Gastroesophageal sphincter (tissue), 4 donors: ENCODE measurements around the gene ZAR1L. TPM values are rescaled to one million over a fixed set of nuclear protein-coding genes. Genes with fewer than 3 reads are reported as not detected.

ENCODE experiments used
- ATAC-seq: fragments of 150-250 bp; one replicate; pipeline ENCODE4 v1.9.1; 2016; ENCODE audit warnings: mild to moderate bottlenecking, moderate library complexity
- H3K27ac ChIP-seq, 4 donors: fragments of 200-600 bp; sonication (generic) in 3 of 4; 1 replicate in 3 of 4; 2 replicates in 1 of 4; pipeline ENCODE4 v1.5.1; 2016 to 2019
- H3K27me3 ChIP-seq: fragments of 200-600 bp; sonication (generic); one replicate; pipeline ENCODE4 v1.5.1; 2019
- H3K36me3 ChIP-seq, 2 donors: fragments of 200-600 bp; sonication (generic); one replicate each; pipeline ENCODE4 v1.5.1; 2019; ENCODE audit warnings: control low read depth in 1 of 2
- H3K4me1 ChIP-seq, 3 donors: fragments of 200-600 bp; sonication (generic); 1 replicate in 2 of 3; 2 replicates in 1 of 3; pipeline ENCODE4 v1.5.1; 2016 to 2019; ENCODE audit warnings: control low read depth in 2 of 3
- H3K4me3 ChIP-seq, 2 donors: fragments of 200-600 bp; sonication (generic); one replicate each; pipeline ENCODE4 v1.5.1; 2019; ENCODE audit warnings: mild to moderate bottlenecking in 1 of 2, moderate library complexity in 1 of 2
- H3K9me3 ChIP-seq, 3 donors: fragments of 200-600 bp; sonication (generic); one replicate each; pipeline ENCODE4 v1.5.1; 2017 to 2019; ENCODE audit warnings: control low read depth in 2 of 3
- CTCF ChIP-seq, 4 experiments: fragments of 200-600 bp in 2 of 4; fragments of 450-650 bp in 2 of 4; sonication (generic) in 1 of 4; IDR thresholded peaks; one replicate each; pipeline ENCODE4 v1.5.1; 2017 to 2019; ENCODE audit warnings: antibody characterized with exemption in 4 of 4, mild to moderate bottlenecking in 2 of 4, moderate library complexity in 2 of 4
- EP300 ChIP-seq: sonication (generic); formaldehyde crosslinking; IDR thresholded peaks from one replicate; pipeline ENCODE4 v1.6.1; 2017; ENCODE audit warnings: antibody characterized with exemption, mild to moderate bottlenecking
- POLR2A ChIP-seq, 2 donors: fragments of 450-650 bp; IDR thresholded peaks; one replicate each; pipeline ENCODE4 v1.6.1; 2017; ENCODE audit warnings: antibody characterized with exemption in 2 of 2, mild to moderate bottlenecking in 2 of 2, moderate library complexity in 1 of 2
- POLR2AphosphoS5 ChIP-seq: sonication (generic); formaldehyde crosslinking; IDR thresholded peaks from one replicate; pipeline ENCODE4 v1.6.1; 2017; ENCODE audit warnings: antibody characterized with exemption
- WGBS, 2 donors: methylation state at CpG; one replicate each; pipeline ENCODE4 v1.1.5; 2018; ENCODE audit warnings: low coverage in 1 of 2; 5-methylcytosine and 5-hydroxymethylcytosine counted together
- total RNA-seq, 4 donors: library from RNA; depleted of rRNA; stranded (reverse); fragments of >200 nt; gene quantifications; one replicate each; pipeline ENCODE4 v1.1.0, GENCODE V29; 2016

ZAR1L gene
- total RNA-seq, 4 donors from 2014 or later, result not detected

- Histone ChIP-seq H3K9me3 (no peaks in the 10 kb centered on the region), H3K27ac (peak overlapping the region; percentile 68 to 89 (median 78)), H3K27me3 (no peaks in the 10 kb centered on the region), H3K4me3 (no peak overlapping the region), H3K4me1 (peaks cover 12 to 30% (median 12%) of the 10 kb centered on the region in 3 donors), H3K36me3 (peaks cover 0 to 36% of the 10 kb centered on the region in 2 donors)
- TF ChIP-seq POLR2AphosphoS5, result peak; percentile 1
- no peak for TF ChIP-seq EP300
- ATAC-seq, result no peak
- 28 to 34% methylated on average over 4 of the region's 4 CpGs for WGBS, 2 donors
These were observed 29.6 kb downstream of the ZAR1L start for GRCh38 chr13:32285633-32285965.

- H3K4me1 ChIP-seq, result peaks cover 12 to 30% (median 12%) of the 10 kb centered on the region in 3 donors
- no peaks in the 10 kb centered on the region for H3K9me3 ChIP-seq
- no peak overlapping the region for H3K4me3 ChIP-seq
- peak; percentile 58 for ATAC-seq
- 12 to 14% methylated on average over 6 of the region's 6 CpGs for WGBS, 2 donors
- TF ChIP-seq EP300, result no peak
- peak; percentile 34 for TF ChIP-seq POLR2AphosphoS5
- peak overlapping the region; percentile 68 to 89 (median 78) for H3K27ac ChIP-seq
- peaks cover 0 to 35% of the 10 kb centered on the region in 2 donors for H3K36me3 ChIP-seq
- no peaks in the 10 kb centered on the region for H3K27me3 ChIP-seq
These were observed 30.1 kb downstream of the ZAR1L start for GRCh38 chr13:32284927-32285632.

GRCh38 chr13:32282096-32282711 is 33.0 kb downstream of the ZAR1L start:
- Histone ChIP-seq H3K4me1 (peaks cover 12 to 30% (median 12%) of the 10 kb centered on the region in 3 donors), H3K27me3 (no peaks in the 10 kb centered on the region), H3K4me3 (no peak overlapping the region), H3K36me3 (peaks cover 11 to 50% of the 10 kb centered on the region in 2 donors), H3K27ac (peak overlapping the region in 1 of 4 donors; percentile 79), H3K9me3 (no peaks in the 10 kb centered on the region)
- ATAC-seq, result no peak
- TF ChIP-seq CTCF (IDR thresholded peaks at IDR 0.05) (no peak), EP300 (no peak), POLR2AphosphoS5 (no peak), POLR2A (IDR thresholded peaks at IDR 0.05) (no peak)
- WGBS, 2 donors, result 54 to 58% methylated on average over 2 of the region's 2 CpGs

- no peak for TF ChIP-seq POLR2AphosphoS5
- no peak for TF ChIP-seq EP300
- no peak for TF ChIP-seq CTCF (IDR thresholded peaks at IDR 0.05)
- TF ChIP-seq POLR2A (IDR thresholded peaks at IDR 0.05), result no peak
- Histone ChIP-seq H3K27ac (no peak overlapping the region), H3K27me3 (no peaks in the 10 kb centered on the region), H3K9me3 (no peaks in the 10 kb centered on the region), H3K36me3 (peaks cover 13 to 61% of the 10 kb centered on the region in 2 donors), H3K4me3 (no peak overlapping the region), H3K4me1 (peaks cover 12 to 29% (median 12%) of the 10 kb centered on the region in 3 donors)
- ATAC-seq, result no peak
- WGBS, 2 donors, result 62 to 73% methylated on average over 1 of the region's 1 CpG
These were observed 34.1 kb downstream of the ZAR1L start for GRCh38 chr13:32281096-32281495.

GRCh38 chr13:32278426-32278825 is 36.7 kb downstream of the ZAR1L start:
- Histone ChIP-seq H3K36me3 (peaks cover 13 to 86% of the 10 kb centered on the region in 2 donors), H3K9me3 (no peaks in the 10 kb centered on the region), H3K27ac (no peak overlapping the region), H3K27me3 (no peaks in the 10 kb centered on the region), H3K4me1 (peaks cover 0 to 4% (median 0%) of the 10 kb centered on the region in 3 donors), H3K4me3 (no peak overlapping the region)
- no peak for TF ChIP-seq POLR2A (IDR thresholded peaks at IDR 0.05)
- TF ChIP-seq POLR2AphosphoS5, result no peak
- TF ChIP-seq CTCF (IDR thresholded peaks at IDR 0.05), result no peak
- TF ChIP-seq EP300, result no peak
- ATAC-seq, result no peak
- 58 to 89% methylated on average over 3 of the region's 3 CpGs for WGBS, 2 donors

GRCh38 chr13:32277839-32278238 is 37.3 kb downstream of the ZAR1L start:
- TF ChIP-seq POLR2AphosphoS5 (no peak), CTCF (IDR thresholded peaks at IDR 0.05) (no peak), POLR2A (IDR thresholded peaks at IDR 0.05) (no peak), EP300 (no peak)
- H3K4me1 ChIP-seq, result no peaks in the 10 kb centered on the region
- no peak for ATAC-seq
- no peaks in the 10 kb centered on the region for H3K27me3 ChIP-seq
- peaks cover 13 to 91% of the 10 kb centered on the region in 2 donors for H3K36me3 ChIP-seq
- H3K9me3 ChIP-seq, result no peaks in the 10 kb centered on the region
- WGBS, 2 donors, result 38 to 43% methylated on average over 1 of the region's 1 CpG
- H3K4me3 ChIP-seq, result no peak overlapping the region
- H3K27ac ChIP-seq, result no peak overlapping the region
